WTC11 (cell line): Measurements from ENCODE around the gene SCAI. TPM values are rescaled to one million over a fixed set of nuclear protein-coding genes. Genes with fewer than 3 reads are reported as not detected.

ENCODE experiments used
- ATAC-seq: fragments of 200-7000 bp; cut with Tn5 transposase; 2 replicates; pipeline ENCODE4 v1.10.0; 2021; ENCODE audit warnings: mild to moderate bottlenecking, moderate library complexity
- CTCF ChIA-PET: fragments of 300-600 bp; sonication (Branson Sonifier 250); formaldehyde crosslinking; loops from one replicate; lab custom pipeline; 2021; ENCODE audit warnings: antibody characterized with exemption; lab: Charles Lee
- POLR2A ChIA-PET: fragments of 350-600 bp; sonication (Branson Sonifier 250); formaldehyde crosslinking; loops from one replicate; lab custom pipeline; 2021; ENCODE audit warnings: antibody characterized with exemption; lab: Charles Lee
- DNase-seq: peaks from one replicate; pipeline ENCODE4 v3.0.0; 2021; ENCODE audit warnings: low spot score
- H3K27ac Mint-ChIP-seq: 2 replicates; pipeline ENCODE4 v1.8.0; 2021; ENCODE audit warnings: mixed read lengths
- H3K27me3 Mint-ChIP-seq: 2 replicates; pipeline ENCODE4 v1.8.0; 2021; ENCODE audit warnings: low read depth, mild to moderate bottlenecking, moderate library complexity, mixed read lengths
- H3K36me3 Mint-ChIP-seq: 2 replicates; pipeline ENCODE4 v1.8.0; 2021; ENCODE audit warnings: mixed read lengths
- H3K4me1 Mint-ChIP-seq: 2 replicates; pipeline ENCODE4 v1.8.0; 2022; ENCODE audit warnings: mixed read lengths
- H3K4me3 Mint-ChIP-seq: 2 replicates; pipeline ENCODE4 v1.8.0; 2021; ENCODE audit warnings: mild to moderate bottlenecking, moderate library complexity, mixed read lengths
- H3K9me3 Mint-ChIP-seq: 2 replicates; pipeline ENCODE4 v1.8.0; 2021; ENCODE audit warnings: mixed read lengths
- ATF6 ChIP-seq: sonication (generic); formaldehyde crosslinking; IDR thresholded peaks from 2 replicates; pipeline ENCODE4 v1.8.1; 2023; ENCODE audit warnings: mild to moderate bottlenecking, missing genetic modification reagents
- CDX4 ChIP-seq: fragments of 250-450 bp; sonication (Bioruptor Pico); IDR thresholded peaks from 2 replicates; pipeline ENCODE4 v1.9.0; 2021; ENCODE audit warnings: moderate library complexity, mild to moderate bottlenecking, inconsistent platforms, borderline replicate concordance
- CREM ChIP-seq: sonication (generic); formaldehyde crosslinking; IDR thresholded peaks from 2 replicates; pipeline ENCODE4 v1.8.1; 2022; ENCODE audit warnings: mild to moderate bottlenecking, missing genetic modification reagents, moderate library complexity
- ELF4 ChIP-seq: sonication (generic); formaldehyde crosslinking; IDR thresholded peaks from 2 replicates; pipeline ENCODE4 v1.8.1; 2022; ENCODE audit warnings: low read depth, mild to moderate bottlenecking, moderate library complexity, missing genetic modification reagents
- ESRRA ChIP-seq: sonication (generic); formaldehyde crosslinking; IDR thresholded peaks from 2 replicates; pipeline ENCODE4 v1.8.1; 2022; ENCODE audit warnings: mild to moderate bottlenecking, missing genetic modification reagents, borderline replicate concordance
- FOXP4 ChIP-seq: sonication (generic); formaldehyde crosslinking; IDR thresholded peaks from 2 replicates; pipeline ENCODE4 v1.8.0; 2022; ENCODE audit warnings: mild to moderate bottlenecking, missing genetic modification reagents
- GABPB1 ChIP-seq: sonication (generic); formaldehyde crosslinking; IDR thresholded peaks from 2 replicates; pipeline ENCODE4 v1.8.1; 2023; ENCODE audit warnings: mild to moderate bottlenecking, missing genetic modification reagents
- GTF2I ChIP-seq: fragments of 250-450 bp; sonication (Bioruptor Pico); conservative IDR thresholded peaks from 2 replicates; pipeline ENCODE4 v1.4.0; 2021; ENCODE audit warnings: mild to moderate bottlenecking
- HMGXB4 ChIP-seq: sonication (generic); formaldehyde crosslinking; IDR thresholded peaks from 2 replicates; pipeline ENCODE4 v1.8.1; 2023; ENCODE audit warnings: mild to moderate bottlenecking, moderate library complexity, missing genetic modification reagents
- JUN ChIP-seq: sonication (generic); formaldehyde crosslinking; IDR thresholded peaks from 2 replicates; pipeline ENCODE4 v1.8.0; 2023; ENCODE audit warnings: mild to moderate bottlenecking, missing genetic modification reagents
- KAT7 ChIP-seq: sonication (generic); formaldehyde crosslinking; IDR thresholded peaks from 2 replicates; pipeline ENCODE4 v1.8.1; 2023; ENCODE audit warnings: missing genetic modification reagents, mild to moderate bottlenecking, borderline replicate concordance
- NFYB ChIP-seq: sonication (generic); formaldehyde crosslinking; conservative IDR thresholded peaks from 2 replicates; pipeline ENCODE4 v1.8.0; 2022; ENCODE audit warnings: low read depth, missing genetic modification reagents
- RORB ChIP-seq: fragments of 250-450 bp; sonication (Bioruptor Pico); IDR thresholded peaks from 2 replicates; pipeline ENCODE4 v1.9.0; 2021; ENCODE audit warnings: mild to moderate bottlenecking
- SOX15 ChIP-seq: fragments of 250-450 bp; sonication (Bioruptor Pico); IDR thresholded peaks from 2 replicates; pipeline ENCODE4 v1.9.0; 2021; ENCODE audit warnings: mild to moderate bottlenecking
- TEAD1 ChIP-seq: sonication (generic); formaldehyde crosslinking; IDR thresholded peaks from 2 replicates; pipeline ENCODE4 v1.8.0; 2022; ENCODE audit warnings: mild to moderate bottlenecking, missing genetic modification reagents
- TP53 ChIP-seq: sonication (generic); formaldehyde crosslinking; IDR thresholded peaks from 2 replicates; pipeline ENCODE4 v1.8.1; 2023; ENCODE audit warnings: mild to moderate bottlenecking, missing genetic modification reagents
- ZNF263 ChIP-seq: sonication (generic); formaldehyde crosslinking; IDR thresholded peaks from 2 replicates; pipeline ENCODE4 v1.8.1; 2022; ENCODE audit warnings: low read depth, mild to moderate bottlenecking, moderate library complexity, missing genetic modification reagents
- ZNF281 ChIP-seq: sonication (generic); formaldehyde crosslinking; IDR thresholded peaks from 2 replicates; pipeline ENCODE4 v1.8.0; 2023; ENCODE audit warnings: mild to moderate bottlenecking, missing genetic modification reagents
- ZNF317 ChIP-seq: sonication (generic); formaldehyde crosslinking; IDR thresholded peaks from 2 replicates; pipeline ENCODE4 v1.8.1; 2023; ENCODE audit warnings: low read depth, mild to moderate bottlenecking, moderate library complexity, missing genetic modification reagents, borderline replicate concordance
- total RNA-seq: library from RNA; stranded (reverse); gene quantifications from 3 replicates; pipeline ENCODE4 v1.2.3, GENCODE V29; 2021
- TF ChIP-seq, protein P1 (sequence below): sonication (generic); formaldehyde crosslinking; IDR thresholded peaks from 2 replicates; pipeline ENCODE4 v1.8.1; 2022; ENCODE audit warnings: mild to moderate bottlenecking, missing genetic modification reagents, moderate library complexity, borderline replicate concordance
- TF ChIP-seq, protein P2 (sequence below): sonication (generic); formaldehyde crosslinking; IDR thresholded peaks from 2 replicates; pipeline ENCODE4 v1.8.1; 2023; ENCODE audit warnings: mild to moderate bottlenecking, missing genetic modification reagents, borderline replicate concordance

SCAI gene
- total RNA-seq, 1 experiment from 2014 or later = 20.4 TPM

DNA sequence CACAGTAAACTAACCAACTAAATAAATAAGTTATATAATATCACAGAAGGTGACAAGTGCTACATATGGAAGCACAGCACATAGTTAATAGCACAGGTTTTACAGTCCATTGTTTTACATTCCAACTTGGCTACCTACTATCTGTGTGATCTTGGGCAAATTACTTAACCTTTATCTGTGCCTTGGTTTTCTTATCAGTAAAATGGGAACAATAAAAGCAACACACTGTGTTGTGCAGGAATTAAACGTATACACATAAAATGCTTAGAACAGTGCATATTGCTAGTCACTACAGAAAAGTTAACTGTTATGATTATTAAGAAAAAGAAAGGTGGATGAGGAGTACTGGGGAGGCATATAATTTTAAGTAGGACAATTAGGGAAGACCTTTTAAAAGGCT, 159.6 kb downstream of the SCAI start:
- Mint-ChIP-seq H3K9me3 (no peaks in the 10 kb centered on the region), H3K27me3 (no peaks in the 10 kb centered on the region), H3K4me3 (no peak overlapping the region), H3K4me1 (no peaks in the 10 kb centered on the region), H3K27ac (no peak overlapping the region), H3K36me3 (0 out of 2 replicates have a peak, but pooled peaks cover 5% of the 10 kb centered on the region)
- TF ChIP-seq JUN (CRISPR knock-in tag) = no peak
- no peak for TF ChIP-seq GABPB1
- no peak for TF ChIP-seq TEAD1 (CRISPR knock-in tag)
- TF ChIP-seq CREM (CRISPR knock-in tag) = no peak
- TF ChIP-seq RORB (CRISPR knock-in tag) = no peak
- no peak for TF ChIP-seq TP53 (CRISPR knock-in tag)
- TF ChIP-seq ATF6 (CRISPR knock-in tag) = no peak
- TF ChIP-seq ELF4 (CRISPR knock-in tag) = no peak
- TF ChIP-seq HMGXB4 = no peak
- no peak for TF ChIP-seq KAT7
- TF ChIP-seq NFYB (CRISPR knock-in tag) = no peak
- TF ChIP-seq, protein P1, sequence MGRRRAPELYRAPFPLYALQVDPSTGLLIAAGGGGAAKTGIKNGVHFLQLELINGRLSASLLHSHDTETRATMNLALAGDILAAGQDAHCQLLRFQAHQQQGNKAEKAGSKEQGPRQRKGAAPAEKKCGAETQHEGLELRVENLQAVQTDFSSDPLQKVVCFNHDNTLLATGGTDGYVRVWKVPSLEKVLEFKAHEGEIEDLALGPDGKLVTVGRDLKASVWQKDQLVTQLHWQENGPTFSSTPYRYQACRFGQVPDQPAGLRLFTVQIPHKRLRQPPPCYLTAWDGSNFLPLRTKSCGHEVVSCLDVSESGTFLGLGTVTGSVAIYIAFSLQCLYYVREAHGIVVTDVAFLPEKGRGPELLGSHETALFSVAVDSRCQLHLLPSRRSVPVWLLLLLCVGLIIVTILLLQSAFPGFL (CRISPR knock-in tag) = no peak
- TF ChIP-seq, protein P2, sequence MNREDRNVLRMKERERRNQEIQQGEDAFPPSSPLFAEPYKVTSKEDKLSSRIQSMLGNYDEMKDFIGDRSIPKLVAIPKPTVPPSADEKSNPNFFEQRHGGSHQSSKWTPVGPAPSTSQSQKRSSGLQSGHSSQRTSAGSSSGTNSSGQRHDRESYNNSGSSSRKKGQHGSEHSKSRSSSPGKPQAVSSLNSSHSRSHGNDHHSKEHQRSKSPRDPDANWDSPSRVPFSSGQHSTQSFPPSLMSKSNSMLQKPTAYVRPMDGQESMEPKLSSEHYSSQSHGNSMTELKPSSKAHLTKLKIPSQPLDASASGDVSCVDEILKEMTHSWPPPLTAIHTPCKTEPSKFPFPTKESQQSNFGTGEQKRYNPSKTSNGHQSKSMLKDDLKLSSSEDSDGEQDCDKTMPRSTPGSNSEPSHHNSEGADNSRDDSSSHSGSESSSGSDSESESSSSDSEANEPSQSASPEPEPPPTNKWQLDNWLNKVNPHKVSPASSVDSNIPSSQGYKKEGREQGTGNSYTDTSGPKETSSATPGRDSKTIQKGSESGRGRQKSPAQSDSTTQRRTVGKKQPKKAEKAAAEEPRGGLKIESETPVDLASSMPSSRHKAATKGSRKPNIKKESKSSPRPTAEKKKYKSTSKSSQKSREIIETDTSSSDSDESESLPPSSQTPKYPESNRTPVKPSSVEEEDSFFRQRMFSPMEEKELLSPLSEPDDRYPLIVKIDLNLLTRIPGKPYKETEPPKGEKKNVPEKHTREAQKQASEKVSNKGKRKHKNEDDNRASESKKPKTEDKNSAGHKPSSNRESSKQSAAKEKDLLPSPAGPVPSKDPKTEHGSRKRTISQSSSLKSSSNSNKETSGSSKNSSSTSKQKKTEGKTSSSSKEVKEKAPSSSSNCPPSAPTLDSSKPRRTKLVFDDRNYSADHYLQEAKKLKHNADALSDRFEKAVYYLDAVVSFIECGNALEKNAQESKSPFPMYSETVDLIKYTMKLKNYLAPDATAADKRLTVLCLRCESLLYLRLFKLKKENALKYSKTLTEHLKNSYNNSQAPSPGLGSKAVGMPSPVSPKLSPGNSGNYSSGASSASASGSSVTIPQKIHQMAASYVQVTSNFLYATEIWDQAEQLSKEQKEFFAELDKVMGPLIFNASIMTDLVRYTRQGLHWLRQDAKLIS (CRISPR knock-in tag) = no peak
- TF ChIP-seq ESRRA (CRISPR knock-in tag) = no peak
- no peak for DNase-seq
- CTCF ChIA-PET = no interaction called here
- POLR2A ChIA-PET = no interaction called here
- no peak for ATAC-seq

DNA sequence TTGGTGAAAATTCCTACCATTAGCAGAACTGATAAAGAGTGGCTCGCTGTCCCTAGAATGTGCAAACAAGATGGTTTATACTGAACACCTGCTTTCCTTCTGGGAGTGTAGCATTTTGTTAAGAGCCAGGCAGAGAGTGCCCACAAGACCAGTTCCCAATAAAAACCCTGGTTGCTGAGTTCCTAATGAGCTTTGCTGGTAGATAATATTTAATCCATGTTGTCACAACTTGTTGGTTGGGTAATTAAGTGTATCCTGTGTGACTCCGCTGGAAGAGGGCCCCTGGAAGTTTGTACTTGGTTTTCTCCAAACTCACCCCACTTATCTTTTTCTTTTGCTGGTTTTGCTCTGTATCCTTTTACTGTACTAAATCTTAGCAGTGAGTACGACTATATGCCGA, 162.9 kb downstream of the SCAI start:
- no peaks in the 10 kb centered on the region for H3K27me3 Mint-ChIP-seq
- no peak overlapping the region for H3K27ac Mint-ChIP-seq

More for the DNA sequence above, 162.9 kb downstream of the SCAI start:
- 0 out of 2 replicates have a peak, but pooled peaks cover 5% of the 10 kb centered on the region for H3K36me3 Mint-ChIP-seq
- ChIA-PET POLR2A (no interaction called here), CTCF (interaction anchor here (1.1 kb wide), 1 partner anchor 381 kb away, joined by 3 read pairs; no protein-coding TSS in a partner anchor)
- TF ChIP-seq CDX4 (CRISPR knock-in tag) (no peak), ZNF317 (CRISPR knock-in tag) (no peak), SOX15 (CRISPR knock-in tag) (no peak), FOXP4 (CRISPR knock-in tag) (no peak), TP53 (CRISPR knock-in tag) (no peak), ELF4 (CRISPR knock-in tag) (no peak), ZNF281 (CRISPR knock-in tag) (no peak), ZNF263 (CRISPR knock-in tag) (no peak), GTF2I (CRISPR knock-in tag) (no peak), JUN (CRISPR knock-in tag) (no peak), KAT7 (no peak)
- no peak overlapping the region for H3K4me3 Mint-ChIP-seq
- peaks cover 5% of the 10 kb centered on the region for H3K4me1 Mint-ChIP-seq
- DNase-seq = no peak
- no peak for ATAC-seq
- no peaks in the 10 kb centered on the region for H3K9me3 Mint-ChIP-seq
